Measurements from ENCODE around the gene COBLL1.

DNA sequence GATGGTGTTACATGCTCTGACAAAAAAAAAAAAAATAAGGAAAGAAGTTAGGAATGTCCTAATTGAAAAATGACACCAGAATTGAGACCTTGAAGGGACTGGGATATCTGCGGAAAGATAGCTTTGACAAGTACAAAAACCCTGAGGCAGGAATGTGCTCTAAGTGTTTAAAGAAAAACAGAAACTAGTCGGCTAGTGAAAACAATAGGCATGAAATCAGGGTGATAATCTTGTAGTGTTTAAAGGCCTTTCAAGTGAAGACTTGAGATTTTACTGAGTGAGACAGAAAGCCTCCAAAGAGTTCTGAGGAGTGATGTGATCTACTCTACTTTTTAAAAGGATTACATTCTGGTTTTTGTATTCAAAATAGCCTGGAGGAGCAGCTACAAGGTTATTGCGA, 107.4 kb downstream of the COBLL1 start:
- TF ChIP-seq, protein P1, sequence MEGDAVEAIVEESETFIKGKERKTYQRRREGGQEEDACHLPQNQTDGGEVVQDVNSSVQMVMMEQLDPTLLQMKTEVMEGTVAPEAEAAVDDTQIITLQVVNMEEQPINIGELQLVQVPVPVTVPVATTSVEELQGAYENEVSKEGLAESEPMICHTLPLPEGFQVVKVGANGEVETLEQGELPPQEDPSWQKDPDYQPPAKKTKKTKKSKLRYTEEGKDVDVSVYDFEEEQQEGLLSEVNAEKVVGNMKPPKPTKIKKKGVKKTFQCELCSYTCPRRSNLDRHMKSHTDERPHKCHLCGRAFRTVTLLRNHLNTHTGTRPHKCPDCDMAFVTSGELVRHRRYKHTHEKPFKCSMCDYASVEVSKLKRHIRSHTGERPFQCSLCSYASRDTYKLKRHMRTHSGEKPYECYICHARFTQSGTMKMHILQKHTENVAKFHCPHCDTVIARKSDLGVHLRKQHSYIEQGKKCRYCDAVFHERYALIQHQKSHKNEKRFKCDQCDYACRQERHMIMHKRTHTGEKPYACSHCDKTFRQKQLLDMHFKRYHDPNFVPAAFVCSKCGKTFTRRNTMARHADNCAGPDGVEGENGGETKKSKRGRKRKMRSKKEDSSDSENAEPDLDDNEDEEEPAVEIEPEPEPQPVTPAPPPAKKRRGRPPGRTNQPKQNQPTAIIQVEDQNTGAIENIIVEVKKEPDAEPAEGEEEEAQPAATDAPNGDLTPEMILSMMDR (IDR thresholded peaks at IDR 0.05; ENCODE audit: borderline replicate concordance, extremely low read depth, low read length, poor library complexity, severe bottlenecking): no peak
- no peak for TF ChIP-seq EZH2 (IDR thresholded peaks at IDR 0.05; ENCODE audit: borderline replicate concordance, low read depth, low read length, severe bottlenecking)

All from DND-41 (cell line).